ENCODE data around the gene PITPNM2.
A peak's percentile ranks its signal among the peaks of the same experiment; 100 is the strongest.

The PITPNM2 gene

GRCh38 chr12:123102781-123103503 lies 47.9 kb downstream of the PITPNM2 start:
- Mint-ChIP-seq H3K9me3 (no peaks in the 10 kb centered on the region), H3K36me3 (ENCODE audit: low read depth) (peaks cover 16% of the 10 kb centered on the region), H3K4me1 (ENCODE audit: low read depth) (peaks cover 51% of the 10 kb centered on the region), H3K27me3 (ENCODE audit: low read depth) (no peaks in the 10 kb centered on the region), H3K4me3 (no peak overlapping the region), H3K27ac (peak overlapping the region; percentile 32)

DNA sequence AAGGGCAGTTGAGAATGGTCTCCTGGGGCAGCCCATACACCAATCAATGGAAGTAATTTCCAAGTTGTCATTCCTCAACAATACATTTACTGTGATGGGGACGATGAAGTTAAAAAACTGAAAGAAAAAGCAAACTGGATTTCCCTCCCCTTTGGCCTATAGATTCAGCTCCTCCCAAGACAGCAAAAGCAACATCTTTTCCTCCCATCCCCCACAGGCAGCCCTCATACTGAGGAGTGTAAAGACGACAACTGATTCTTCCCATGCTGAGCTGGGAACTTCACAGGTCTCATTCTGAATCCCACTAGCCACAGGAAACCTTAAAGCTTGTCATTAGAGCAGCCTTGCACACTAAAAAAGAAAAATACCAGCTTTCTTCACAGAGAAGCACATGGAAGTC lies 48.5 kb downstream of the PITPNM2 start:
- Mint-ChIP-seq H3K36me3 (ENCODE audit: low read depth) (peaks cover 10% of the 10 kb centered on the region), H3K9me3 (no peaks in the 10 kb centered on the region), H3K27me3 (ENCODE audit: low read depth) (no peaks in the 10 kb centered on the region), H3K4me3 (no peak overlapping the region), H3K4me1 (ENCODE audit: low read depth) (peaks cover 46% of the 10 kb centered on the region), H3K27ac (peak overlapping the region; percentile 32)

DNA sequence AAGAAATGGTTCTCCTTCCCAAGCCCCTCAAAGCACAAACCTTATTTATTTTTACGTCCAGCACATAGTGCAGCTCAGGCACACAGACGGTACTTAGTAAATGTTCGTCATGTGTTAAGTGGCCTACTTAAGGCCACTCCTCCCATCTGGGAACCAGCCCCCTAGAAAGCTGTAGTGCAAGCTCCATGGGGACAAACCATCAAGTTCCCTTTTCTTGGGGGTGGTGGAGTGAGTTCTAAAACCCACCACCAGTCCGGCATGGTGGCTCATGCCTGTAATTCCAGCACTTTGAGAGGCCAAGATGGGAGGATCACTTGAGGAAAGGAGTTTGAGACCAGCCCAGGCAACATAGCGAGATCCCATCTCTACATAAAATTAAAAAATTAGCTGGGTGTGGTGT lies 49.4 kb downstream of the PITPNM2 start:
- Mint-ChIP-seq H3K36me3 (ENCODE audit: low read depth) (peaks cover 7% of the 10 kb centered on the region), H3K4me1 (ENCODE audit: low read depth) (peaks cover 37% of the 10 kb centered on the region), H3K27ac (no peak overlapping the region), H3K4me3 (no peak overlapping the region), H3K27me3 (ENCODE audit: low read depth) (no peaks in the 10 kb centered on the region), H3K9me3 (no peaks in the 10 kb centered on the region)

Measured in T-helper 1 cell treated with Interleukin-12 subunit alpha and Interleukin-12 subunit beta and Interleukin-4 antibody, amounts not matched to agents 30 μg/mL and 1 μg/mL, for 36 hours (primary cell).